ENCODE data around the gene PRDM16.
"Not testable (repeated sequence)": the region's sequence is repeated elsewhere in the genome, so short reads cannot be mapped to it uniquely, and the experiment has no call there.

The PRDM16 gene

GRCh38 chr1:3233031-3233430 is 164.0 kb downstream of the PRDM16 start:
- no peak for DNase-seq

- no peak for DNase-seq
Observed at GRCh38 chr1:3233551-3233950, 164.5 kb downstream of the PRDM16 start.

- no peak for DNase-seq
Observed at GRCh38 chr1:3234281-3234680, 165.3 kb downstream of the PRDM16 start.

GRCh38 chr1:3234956-3235355 is 166.0 kb downstream of the PRDM16 start:
- DNase-seq: no peak

- DNase-seq: no peak
Observed at GRCh38 chr1:3235496-3235895, 166.5 kb downstream of the PRDM16 start.

- DNase-seq: no peak
Observed at GRCh38 chr1:3236361-3236760, 167.4 kb downstream of the PRDM16 start.

- DNase-seq: no peak
Observed at GRCh38 chr1:3236955-3237354, 168.0 kb downstream of the PRDM16 start.

GRCh38 chr1:3237570-3237969 is 168.6 kb downstream of the PRDM16 start:
- no peak for DNase-seq

GRCh38 chr1:3237994-3238702 is 169.1 kb downstream of the PRDM16 start:
- DNase-seq: no peak

GRCh38 chr1:3238703-3239278 is 169.8 kb downstream of the PRDM16 start:
- no peak for DNase-seq

- DNase-seq: not testable (repeated sequence)
Observed at GRCh38 chr1:3239991-3240390, 171.0 kb downstream of the PRDM16 start.

GRCh38 chr1:3240524-3241235 is 171.7 kb downstream of the PRDM16 start:
- no peak for DNase-seq

- DNase-seq: no peak
Observed at GRCh38 chr1:3241236-3241550, 172.2 kb downstream of the PRDM16 start.

GRCh38 chr1:3241673-3242407 is 172.8 kb downstream of the PRDM16 start:
- DNase-seq: no peak

GRCh38 chr1:3242408-3243260 is 173.6 kb downstream of the PRDM16 start:
- no peak for DNase-seq

- DNase-seq: no peak
Observed at GRCh38 chr1:3243304-3243703, 174.3 kb downstream of the PRDM16 start.

GRCh38 chr1:3244025-3244926 is 175.3 kb downstream of the PRDM16 start:
- DNase-seq: no peak

- peak; percentile 33 for DNase-seq
Observed at GRCh38 chr1:3244927-3245315, 175.9 kb downstream of the PRDM16 start.

GRCh38 chr1:3245344-3245743 is 176.3 kb downstream of the PRDM16 start:
- DNase-seq: no peak

GRCh38 chr1:3245768-3246167 is 176.8 kb downstream of the PRDM16 start:
- no peak for DNase-seq

GRCh38 chr1:3246251-3246650 is 177.2 kb downstream of the PRDM16 start:
- no peak for DNase-seq

Measured in fibroblast of skin of scalp (primary cell).